GM23338 (cell line): ENCODE results near the gene TMEM151B. TPM values are rescaled to one million over a fixed set of nuclear protein-coding genes. Genes with fewer than 3 reads are reported as not detected.

Experiments used
- ATAC-seq: fragments of 200-7000 bp; cut with Tn5 transposase; 3 replicates; pipeline ENCODE4 v1.9.1; 2020
- DNase-seq: peaks from one replicate; pipeline ENCODE4 v3.0.0-alpha.2; 2015; ENCODE audit warnings: low spot score
- H2AFZ ChIP-seq: fragments of 200-600 bp; sonication (generic); 2 replicates; pipeline ENCODE4 v1.8.0; 2016; ENCODE audit warnings: antibody characterized with exemption, mild to moderate bottlenecking, moderate library complexity
- H3F3A ChIP-seq: fragments of 200-600 bp; sonication (generic); replicated peaks from 2 replicates; pipeline ENCODE4 v1.8.0; 2017; ENCODE audit warnings: antibody characterized with exemption, mixed run types, low read depth
- H3K27ac ChIP-seq: fragments of 200-600 bp; sonication (generic); 2 replicates; pipeline ENCODE4 v1.6.1; 2016; ENCODE audit warnings: low read depth
- H3K27me3 ChIP-seq: fragments of 200-600 bp; sonication (generic); 2 replicates; pipeline ENCODE4 v1.8.0; 2016; ENCODE audit warnings: mild to moderate bottlenecking, mixed run types, moderate library complexity; ENCODE audit not compliant: insufficient read depth
- H3K36me3 ChIP-seq: fragments of 200-600 bp; sonication (generic); 2 replicates; pipeline ENCODE4 v1.8.0; 2016; ENCODE audit warnings: mild to moderate bottlenecking; ENCODE audit not compliant: insufficient read depth
- H3K4me1 ChIP-seq: fragments of 200-600 bp; sonication (generic); 2 replicates; pipeline ENCODE4 v1.8.0; 2016; ENCODE audit warnings: mild to moderate bottlenecking, moderate library complexity; ENCODE audit not compliant: insufficient read depth
- H3K4me2 ChIP-seq: fragments of 200-600 bp; sonication (generic); 2 replicates; pipeline ENCODE4 v1.7.1; 2017; ENCODE audit warnings: mixed run types
- H3K4me3 ChIP-seq: fragments of 200-600 bp; sonication (generic); 2 replicates; pipeline ENCODE4 v1.6.1; 2016; ENCODE audit warnings: mixed run types
- H3K79me2 ChIP-seq: fragments of 200-600 bp; sonication (generic); replicated peaks from 2 replicates; pipeline ENCODE4 v1.8.0; 2017; ENCODE audit warnings: mild to moderate bottlenecking; ENCODE audit not compliant: insufficient read depth
- H3K9me2 ChIP-seq: fragments of 200-600 bp; sonication (generic); 2 replicates; pipeline ENCODE4 v1.8.0; 2017; ENCODE audit not compliant: insufficient read depth
- H4K20me1 ChIP-seq: fragments of 200-600 bp; sonication (generic); replicated peaks from 2 replicates; pipeline ENCODE4 v1.8.0; 2017; ENCODE audit warnings: mild to moderate bottlenecking; ENCODE audit not compliant: insufficient read depth
- H3K27ac Mint-ChIP-seq: 2 replicates; pipeline ENCODE4 v1.8.0; 2020; ENCODE audit warnings: inconsistent platforms, mild to moderate bottlenecking, moderate library complexity, mixed read lengths
- H3K27me3 Mint-ChIP-seq: 3 replicates; pipeline ENCODE4 v1.8.0; 2022; ENCODE audit warnings: low read depth, mild to moderate bottlenecking, moderate library complexity, mixed read lengths, inconsistent platforms; ENCODE audit not compliant: insufficient read depth, poor library complexity
- H3K36me3 Mint-ChIP-seq: 3 replicates; pipeline ENCODE4 v1.8.0; 2021; ENCODE audit warnings: low read depth, mild to moderate bottlenecking, inconsistent platforms, moderate library complexity, mixed read lengths
- H3K4me1 Mint-ChIP-seq: 3 replicates; pipeline ENCODE4 v1.8.0; 2020; ENCODE audit warnings: mild to moderate bottlenecking, inconsistent platforms, mixed read lengths
- H3K4me3 Mint-ChIP-seq: 3 replicates; pipeline ENCODE4 v1.8.0; 2021; ENCODE audit warnings: moderate library complexity, mild to moderate bottlenecking, inconsistent platforms, mixed read lengths
- H3K9me3 Mint-ChIP-seq: 3 replicates; pipeline ENCODE4 v1.8.0; 2020; ENCODE audit warnings: moderate library complexity, mild to moderate bottlenecking, inconsistent platforms, mixed read lengths
- CREB1 ChIP-seq: fragments of 250-450 bp; sonication (Bioruptor Pico); IDR thresholded peaks from 2 replicates; pipeline ENCODE4 v1.5.0; 2020; ENCODE audit warnings: low read depth, mild to moderate bottlenecking, moderate library complexity
- EZH2 ChIP-seq: fragments of 200-600 bp; sonication (generic); IDR thresholded peaks from one replicate; pipeline ENCODE4 v1.8.0; 2017; ENCODE audit warnings: antibody characterized with exemption, mild to moderate bottlenecking, low read depth; ENCODE audit not compliant: unreplicated experiment
- EZH2phosphoT487 ChIP-seq: fragments of 200-600 bp; sonication (generic); IDR thresholded peaks from one replicate; pipeline ENCODE4 v1.8.1; 2018; ENCODE audit warnings: antibody characterized with exemption; ENCODE audit not compliant: unreplicated experiment
- NANOG ChIP-seq: IDR thresholded peaks from 2 replicates; pipeline ENCODE4 v1.6.1; 2016; ENCODE audit warnings: antibody characterized with exemption, borderline replicate concordance
- POLR2AphosphoS5 ChIP-seq: IDR thresholded peaks from 2 replicates; pipeline ENCODE4 v1.6.1; 2016; ENCODE audit warnings: antibody characterized with exemption, low read depth
- STAT1 ChIP-seq: IDR thresholded peaks from one replicate; pipeline ENCODE4 v1.6.1; 2016; ENCODE audit warnings: antibody characterized with exemption; ENCODE audit not compliant: unreplicated experiment
- ZNF462 ChIP-seq: fragments of 250-450 bp; sonication (Bioruptor Pico); IDR thresholded peaks from 2 replicates; pipeline ENCODE4 v1.5.0; 2020; ENCODE audit warnings: mild to moderate bottlenecking, moderate library complexity
- polyA plus RNA-seq: library from polyadenylated mRNA; unstranded; fragments of >200 nt; fragmentation: Nextera tagmentation; extraction: Ambion mirVana; gene quantifications from 2 replicates; pipeline ENCODE4 v1.2.1, GENCODE V29; 2016
- total RNA-seq: library from RNA; depleted of rRNA; stranded (reverse); fragments of >200 nt; shearing (Covaris generic); gene quantifications from 2 replicates; pipeline ENCODE4 v1.2.3, GENCODE V29; 2014
- TF ChIP-seq, protein P1 (sequence below): IDR thresholded peaks from one replicate; pipeline ENCODE4 v1.6.1; 2018; ENCODE audit warnings: antibody characterized with exemption; ENCODE audit not compliant: unreplicated experiment
- TF ChIP-seq, protein P2 (sequence below), 2 experiments: fragments of 200-600 bp in 1 of 2; sonication (generic) in 1 of 2; conservative IDR thresholded peaks; 2 replicates each; pipeline versions ENCODE4 v1.5.1 to v1.6.1; 2016 to 2017; ENCODE audit warnings: antibody characterized with exemption in 2 of 2, low read depth in 2 of 2, mild to moderate bottlenecking in 2 of 2, moderate library complexity in 1 of 2

The TMEM151B gene
- total and polyA plus RNA-seq, 2 experiments from 2014 or later: 0.91 to 14.6 TPM

- peaks cover 69% of the 10 kb centered on the region for H3K36me3 Mint-ChIP-seq
- Histone ChIP-seq H3K36me3 (peaks cover 4% of the 10 kb centered on the region; the same call in 1 of the 2 replicates), H2AFZ (no peak overlapping the region), H3K27ac (no peak overlapping the region), H3K4me2 (no peak overlapping the region), H3K27me3 (no peaks in the 10 kb centered on the region), H3K4me3 (no peak overlapping the region), H3K4me1 (peaks cover 28% of the 10 kb centered on the region), H3F3A (peaks cover 15% of the 10 kb centered on the region), H3K9me2 (no peaks in the 10 kb centered on the region), H3K79me2 (peaks cover 42% of the 10 kb centered on the region), H4K20me1 (peaks cover 41% of the 10 kb centered on the region)
- peaks cover 33% of the 10 kb centered on the region for H3K27me3 Mint-ChIP-seq
- DNase-seq (no peak), ATAC-seq (no peak)
- TF ChIP-seq NANOG (no peak), POLR2AphosphoS5 (no peak), EZH2phosphoT487 (no peak), EZH2 (no peak), ZNF462 (CRISPR knock-in tag) (no peak), STAT1 (no peak), CREB1 (no peak)
- TF ChIP-seq, protein P1, sequence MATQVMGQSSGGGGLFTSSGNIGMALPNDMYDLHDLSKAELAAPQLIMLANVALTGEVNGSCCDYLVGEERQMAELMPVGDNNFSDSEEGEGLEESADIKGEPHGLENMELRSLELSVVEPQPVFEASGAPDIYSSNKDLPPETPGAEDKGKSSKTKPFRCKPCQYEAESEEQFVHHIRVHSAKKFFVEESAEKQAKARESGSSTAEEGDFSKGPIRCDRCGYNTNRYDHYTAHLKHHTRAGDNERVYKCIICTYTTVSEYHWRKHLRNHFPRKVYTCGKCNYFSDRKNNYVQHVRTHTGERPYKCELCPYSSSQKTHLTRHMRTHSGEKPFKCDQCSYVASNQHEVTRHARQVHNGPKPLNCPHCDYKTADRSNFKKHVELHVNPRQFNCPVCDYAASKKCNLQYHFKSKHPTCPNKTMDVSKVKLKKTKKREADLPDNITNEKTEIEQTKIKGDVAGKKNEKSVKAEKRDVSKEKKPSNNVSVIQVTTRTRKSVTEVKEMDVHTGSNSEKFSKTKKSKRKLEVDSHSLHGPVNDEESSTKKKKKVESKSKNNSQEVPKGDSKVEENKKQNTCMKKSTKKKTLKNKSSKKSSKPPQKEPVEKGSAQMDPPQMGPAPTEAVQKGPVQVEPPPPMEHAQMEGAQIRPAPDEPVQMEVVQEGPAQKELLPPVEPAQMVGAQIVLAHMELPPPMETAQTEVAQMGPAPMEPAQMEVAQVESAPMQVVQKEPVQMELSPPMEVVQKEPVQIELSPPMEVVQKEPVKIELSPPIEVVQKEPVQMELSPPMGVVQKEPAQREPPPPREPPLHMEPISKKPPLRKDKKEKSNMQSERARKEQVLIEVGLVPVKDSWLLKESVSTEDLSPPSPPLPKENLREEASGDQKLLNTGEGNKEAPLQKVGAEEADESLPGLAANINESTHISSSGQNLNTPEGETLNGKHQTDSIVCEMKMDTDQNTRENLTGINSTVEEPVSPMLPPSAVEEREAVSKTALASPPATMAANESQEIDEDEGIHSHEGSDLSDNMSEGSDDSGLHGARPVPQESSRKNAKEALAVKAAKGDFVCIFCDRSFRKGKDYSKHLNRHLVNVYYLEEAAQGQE: no peak
- TF ChIP-seq, protein P2, sequence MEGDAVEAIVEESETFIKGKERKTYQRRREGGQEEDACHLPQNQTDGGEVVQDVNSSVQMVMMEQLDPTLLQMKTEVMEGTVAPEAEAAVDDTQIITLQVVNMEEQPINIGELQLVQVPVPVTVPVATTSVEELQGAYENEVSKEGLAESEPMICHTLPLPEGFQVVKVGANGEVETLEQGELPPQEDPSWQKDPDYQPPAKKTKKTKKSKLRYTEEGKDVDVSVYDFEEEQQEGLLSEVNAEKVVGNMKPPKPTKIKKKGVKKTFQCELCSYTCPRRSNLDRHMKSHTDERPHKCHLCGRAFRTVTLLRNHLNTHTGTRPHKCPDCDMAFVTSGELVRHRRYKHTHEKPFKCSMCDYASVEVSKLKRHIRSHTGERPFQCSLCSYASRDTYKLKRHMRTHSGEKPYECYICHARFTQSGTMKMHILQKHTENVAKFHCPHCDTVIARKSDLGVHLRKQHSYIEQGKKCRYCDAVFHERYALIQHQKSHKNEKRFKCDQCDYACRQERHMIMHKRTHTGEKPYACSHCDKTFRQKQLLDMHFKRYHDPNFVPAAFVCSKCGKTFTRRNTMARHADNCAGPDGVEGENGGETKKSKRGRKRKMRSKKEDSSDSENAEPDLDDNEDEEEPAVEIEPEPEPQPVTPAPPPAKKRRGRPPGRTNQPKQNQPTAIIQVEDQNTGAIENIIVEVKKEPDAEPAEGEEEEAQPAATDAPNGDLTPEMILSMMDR (conservative IDR thresholded peaks at IDR 0.05; ENCODE audit: low read depth in 2 of 2): no peak
- peaks cover 54% of the 10 kb centered on the region for H3K4me1 Mint-ChIP-seq
- no peak overlapping the region for H3K4me3 Mint-ChIP-seq
- no peaks in the 10 kb centered on the region; the same call in 2 of the 3 replicates for H3K9me3 Mint-ChIP-seq
- H3K27ac Mint-ChIP-seq: no peak overlapping the region
These were observed 41.4 kb upstream of the TMEM151B start for GRCh38 chr6:44228836-44229235.
